DMS 273 (cell line): Measurements from ENCODE around the gene HNRNPAB.
A peak's percentile ranks its signal among the peaks of the same experiment; 100 is the strongest.
"Not testable (repeated sequence)": the region's sequence is repeated elsewhere in the genome, so short reads cannot be mapped to it uniquely, and the experiment has no call there.

Experiments used
- DNase-seq: peaks from one replicate; lab custom pipeline; 2025; ENCODE audit not compliant: unreplicated experiment; lab: John Stamatoyannopoulos, UW

The HNRNPAB gene

DNA sequence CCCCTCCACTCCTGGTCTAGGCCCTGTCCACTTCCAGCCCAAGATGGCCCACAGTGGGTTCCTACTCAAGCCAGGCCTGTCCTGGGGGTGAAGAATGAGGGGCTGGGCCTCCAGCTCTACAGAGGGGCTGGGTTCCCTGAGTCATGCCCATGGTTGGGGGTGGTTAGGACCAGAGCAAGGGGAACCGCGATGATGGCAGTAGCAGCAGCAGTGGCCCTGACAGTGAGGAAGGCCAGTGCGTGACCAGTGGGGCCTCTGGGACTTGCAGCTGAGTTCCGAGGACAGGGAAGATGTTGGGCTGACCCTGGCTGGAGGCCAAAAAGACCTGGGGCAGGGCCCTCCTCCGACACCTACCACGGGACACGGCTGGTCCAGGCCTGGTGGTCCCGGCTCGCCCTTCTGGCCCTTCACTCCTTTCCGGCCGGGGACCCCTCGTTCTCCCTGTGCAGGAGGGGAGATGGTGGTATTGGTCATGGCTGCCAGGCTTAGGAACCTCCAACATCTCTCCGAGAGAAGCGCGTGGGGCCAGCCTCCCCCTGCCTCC lies 37.4 kb downstream of the HNRNPAB start:
- DNase-seq = no peak

DNA sequence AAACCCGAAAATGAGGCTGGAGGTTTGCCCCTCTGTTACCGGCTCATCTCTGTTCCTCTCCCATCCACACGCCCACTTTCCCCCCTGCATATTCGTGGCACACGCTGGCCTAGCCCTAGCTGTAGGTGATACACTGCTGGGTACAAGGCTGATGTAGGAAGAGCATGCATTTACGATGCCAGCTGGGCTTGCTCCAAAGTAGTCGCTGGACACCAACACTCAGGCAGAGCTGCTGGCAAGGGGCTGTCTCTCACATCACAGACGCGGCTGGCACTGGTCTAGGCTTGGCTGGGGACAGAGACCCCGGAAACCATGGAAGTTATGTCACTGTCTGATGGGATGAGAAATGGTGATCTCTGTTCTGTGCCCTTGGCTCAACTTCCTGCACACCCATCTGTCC lies 38.1 kb downstream of the HNRNPAB start:
- no peak for DNase-seq

DNA sequence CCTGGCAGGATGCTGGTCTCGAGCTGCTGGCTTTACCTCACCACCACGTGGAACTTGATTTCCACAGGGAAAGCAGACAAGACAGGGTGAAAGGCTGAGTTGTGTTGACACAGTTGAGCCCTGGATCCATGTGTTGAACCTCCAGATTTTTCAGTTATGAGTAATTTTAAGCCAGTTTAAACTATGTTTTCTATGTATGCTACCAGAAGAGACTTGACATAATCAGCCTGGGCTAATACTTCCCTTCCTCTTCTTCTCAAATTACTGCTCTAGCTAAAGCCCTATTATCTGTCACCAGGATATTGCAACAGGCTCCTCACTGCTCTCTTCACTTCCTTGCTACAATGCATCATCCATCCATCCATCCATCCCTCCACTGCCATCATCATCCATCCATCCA lies 40.2 kb downstream of the HNRNPAB start:
- no peak for DNase-seq

DNA sequence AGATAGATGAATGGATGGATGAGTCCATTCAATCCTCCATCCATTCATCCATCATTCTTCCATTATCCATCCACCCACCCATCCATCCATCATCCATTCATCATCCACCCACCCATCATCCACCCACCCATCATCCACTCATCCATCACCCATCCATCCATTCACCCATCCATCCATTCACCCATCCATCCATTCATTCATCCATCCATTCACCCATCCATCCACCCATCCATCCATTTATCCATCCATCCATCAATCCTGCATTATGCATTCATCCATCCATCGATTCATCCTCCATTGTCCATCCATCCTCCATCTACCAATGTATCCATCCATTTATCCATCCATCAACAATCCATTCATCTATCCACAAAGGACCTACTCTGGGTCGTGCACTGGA lies 41.1 kb downstream of the HNRNPAB start:
- DNase-seq = no peak

DNA sequence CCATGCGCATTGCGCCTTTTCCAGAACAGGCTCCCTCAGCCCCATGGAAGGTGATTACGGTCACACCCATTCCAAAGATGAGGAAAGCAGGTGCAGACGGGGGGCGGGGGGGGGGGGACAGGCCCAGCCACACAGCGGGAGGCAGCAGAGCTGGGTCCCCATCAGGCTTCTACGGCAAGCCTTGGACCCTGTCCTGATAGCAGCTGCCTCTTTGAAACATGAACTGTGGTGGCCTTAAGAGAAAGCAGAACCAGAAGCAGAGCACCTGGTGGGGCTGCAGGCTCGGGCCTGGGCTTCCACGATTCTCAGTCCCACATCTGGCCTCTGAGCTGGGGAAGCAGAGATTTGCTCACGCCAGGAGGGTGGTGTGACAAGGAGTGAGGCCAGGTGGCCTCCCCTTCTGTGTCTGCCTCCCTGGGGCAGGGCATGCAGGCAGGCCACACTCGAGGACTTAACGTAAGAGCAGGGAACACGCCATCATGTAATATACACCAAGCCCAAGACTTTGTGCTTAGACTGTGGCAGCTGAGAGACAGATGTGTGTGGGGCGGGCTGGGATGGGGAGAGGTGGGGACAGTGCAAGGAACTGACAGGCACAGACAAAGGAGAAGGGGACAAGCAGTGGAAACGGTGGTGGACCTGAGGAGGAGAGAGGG lies 42.4 kb downstream of the HNRNPAB start:
- peak; percentile 30 for DNase-seq

DNA sequence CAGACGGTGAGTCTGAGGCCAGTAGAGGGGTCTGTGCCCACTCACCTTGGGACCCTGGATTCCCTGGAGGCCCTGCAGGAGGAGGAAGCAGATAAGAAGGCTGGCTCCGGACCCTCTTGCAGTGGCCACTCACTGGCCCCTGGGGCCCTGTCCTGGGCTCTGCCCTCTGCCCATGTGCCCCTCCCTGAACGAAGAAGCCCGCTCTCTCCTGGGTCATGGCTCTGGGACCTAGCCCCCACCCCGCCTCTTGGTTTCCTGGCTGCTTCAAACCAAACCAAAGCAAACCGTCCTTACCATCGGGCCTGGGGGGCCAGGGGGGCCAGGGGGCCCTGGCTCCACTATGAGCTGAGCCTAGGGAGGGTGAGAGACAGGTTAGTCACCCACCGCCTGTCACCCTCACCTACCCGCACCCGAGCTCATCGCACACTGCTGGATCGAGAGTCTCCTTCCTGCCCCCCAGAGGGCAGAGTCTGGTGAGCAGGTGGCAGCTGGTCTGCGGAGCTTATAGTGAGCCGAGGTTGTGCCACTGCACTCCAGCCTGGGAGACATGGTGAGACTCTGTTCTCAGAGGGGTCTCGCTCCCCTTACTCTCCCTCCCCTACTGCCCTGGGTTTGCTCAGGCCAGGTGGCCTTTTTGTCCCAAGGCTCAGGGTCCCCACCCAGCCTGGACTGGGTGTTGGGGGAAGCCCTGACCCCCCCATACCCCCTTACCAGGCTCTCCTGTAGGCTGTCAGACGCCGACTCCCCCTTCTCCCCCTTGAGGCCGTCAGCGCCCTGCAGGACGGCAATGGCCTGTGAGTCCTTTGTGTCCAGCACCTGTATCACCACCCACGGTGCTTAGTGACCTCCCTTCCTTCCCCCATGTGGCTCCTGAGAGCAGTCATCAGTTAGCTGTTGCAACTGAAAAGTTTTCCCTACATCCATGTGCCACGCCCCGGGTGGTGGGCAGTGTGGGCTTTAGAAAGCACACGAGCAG lies 43.4 kb downstream of the HNRNPAB start:
- peak; percentile 52 for DNase-seq

DNA sequence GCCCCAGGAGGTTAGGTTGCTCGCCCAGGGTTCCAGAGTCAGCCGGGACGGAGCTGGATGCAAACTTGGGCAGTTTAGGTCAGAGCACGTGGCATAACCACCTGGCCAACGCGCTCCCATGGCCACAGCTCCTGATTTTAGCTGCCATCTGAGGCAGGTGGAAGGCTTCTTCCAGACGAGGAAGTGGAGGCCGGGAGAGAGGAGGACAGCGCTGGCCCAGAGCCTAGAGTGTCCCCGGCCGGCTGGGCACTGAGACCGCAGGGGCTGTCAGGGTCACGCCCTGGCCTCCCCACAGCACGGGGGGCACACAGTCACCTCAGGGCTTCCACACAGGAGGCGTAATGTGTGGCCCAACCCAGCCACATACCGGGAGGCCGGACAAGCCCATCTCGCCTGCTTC lies 44.4 kb downstream of the HNRNPAB start:
- no peak for DNase-seq

DNA sequence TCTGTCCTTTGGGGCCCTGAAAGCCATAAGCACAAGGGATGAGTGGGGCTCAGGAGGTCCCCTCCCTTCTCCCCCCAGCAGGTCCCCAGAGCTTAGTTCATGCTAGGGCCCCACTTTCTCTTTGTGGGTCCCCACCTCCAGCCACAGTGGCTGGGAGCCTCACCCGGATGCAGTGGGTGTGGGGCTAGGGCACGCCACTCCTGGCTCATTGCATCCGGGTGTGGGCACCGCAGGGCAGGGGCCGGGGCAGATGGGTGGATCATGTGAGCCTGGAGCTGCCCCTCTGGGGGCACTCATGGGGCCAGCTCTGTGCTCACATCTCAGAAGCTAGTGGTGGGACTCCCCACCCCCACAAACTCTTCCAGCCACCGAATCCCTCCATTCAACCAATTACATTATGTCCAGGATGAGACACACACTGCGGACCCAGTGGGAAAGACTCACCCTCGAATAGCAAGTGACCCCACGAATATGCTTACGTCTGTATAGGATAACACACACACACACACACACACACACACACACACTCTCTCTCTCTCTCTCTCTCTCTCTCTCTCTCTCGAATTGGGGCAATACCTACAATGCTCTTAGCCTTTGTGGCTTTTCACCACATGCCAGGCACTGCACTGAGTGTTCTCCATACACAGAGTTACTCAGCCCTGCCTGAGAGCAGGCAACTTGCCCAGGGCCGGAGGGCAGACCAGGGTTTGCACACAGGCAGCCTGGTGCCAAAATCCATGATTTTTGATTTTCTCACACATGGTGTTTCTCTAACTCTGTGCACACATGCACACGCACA lies 45.1 kb downstream of the HNRNPAB start:
- peak; percentile 16 for DNase-seq

DNA sequence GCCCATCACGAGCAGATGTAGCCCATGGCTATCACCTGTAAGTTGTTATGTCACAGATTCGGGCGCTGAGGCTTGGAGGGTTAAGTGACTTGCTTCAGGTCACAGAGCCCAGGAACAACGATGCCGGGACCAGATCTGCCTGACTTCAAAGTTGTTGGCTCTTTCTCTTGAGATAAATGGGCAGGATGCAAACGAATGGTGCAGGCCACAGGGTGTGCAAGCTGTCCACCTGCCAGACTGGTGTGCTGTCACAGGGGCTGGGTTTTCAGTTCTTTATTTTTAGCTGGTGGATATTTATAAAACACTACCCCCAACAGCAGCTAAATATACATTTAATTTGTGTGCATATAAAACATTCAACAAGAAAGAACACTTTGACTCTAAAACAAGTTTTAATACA lies 45.9 kb downstream of the HNRNPAB start:
- no peak for DNase-seq

DNA sequence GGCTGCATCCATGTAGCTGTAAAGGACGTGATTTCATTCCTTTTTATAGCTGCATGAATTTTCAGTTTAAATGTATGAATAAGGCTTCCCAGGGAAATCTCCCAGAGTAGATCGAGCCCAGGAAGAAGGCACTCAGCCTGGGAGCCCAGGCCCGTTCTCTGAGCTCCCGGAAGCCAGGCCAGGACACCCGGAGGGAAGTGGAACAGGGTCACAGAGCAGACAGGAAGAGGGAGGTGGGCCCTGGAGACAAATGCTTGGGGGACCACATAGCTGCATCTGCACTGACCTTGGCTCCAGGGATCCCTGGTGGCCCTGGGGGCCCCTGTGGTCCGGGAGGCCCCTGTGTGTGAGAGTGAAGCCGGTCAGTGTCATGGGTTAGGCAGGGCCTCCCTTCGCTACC lies 47.9 kb downstream of the HNRNPAB start:
- no peak for DNase-seq

DNA sequence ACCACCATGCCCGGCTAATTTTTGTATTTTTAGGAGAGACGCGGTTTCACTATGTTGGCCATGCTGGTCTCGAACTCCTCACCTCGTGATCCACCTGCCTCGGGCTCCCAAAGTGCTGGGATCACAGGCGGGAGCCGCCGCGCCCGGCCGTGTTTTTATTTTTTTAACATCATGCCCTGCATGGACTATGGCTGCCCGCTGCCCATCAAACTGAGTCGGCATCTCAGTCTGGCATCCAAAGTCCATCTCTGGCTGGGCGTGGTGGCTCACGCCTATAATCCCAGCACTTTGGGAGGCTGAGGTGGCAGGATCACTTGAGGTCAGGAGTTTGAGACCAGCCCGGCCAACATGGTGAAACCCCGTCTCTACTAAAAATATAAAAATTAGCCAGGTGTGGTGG lies 49.3 kb downstream of the HNRNPAB start:
- not testable (repeated sequence) for DNase-seq

DNA sequence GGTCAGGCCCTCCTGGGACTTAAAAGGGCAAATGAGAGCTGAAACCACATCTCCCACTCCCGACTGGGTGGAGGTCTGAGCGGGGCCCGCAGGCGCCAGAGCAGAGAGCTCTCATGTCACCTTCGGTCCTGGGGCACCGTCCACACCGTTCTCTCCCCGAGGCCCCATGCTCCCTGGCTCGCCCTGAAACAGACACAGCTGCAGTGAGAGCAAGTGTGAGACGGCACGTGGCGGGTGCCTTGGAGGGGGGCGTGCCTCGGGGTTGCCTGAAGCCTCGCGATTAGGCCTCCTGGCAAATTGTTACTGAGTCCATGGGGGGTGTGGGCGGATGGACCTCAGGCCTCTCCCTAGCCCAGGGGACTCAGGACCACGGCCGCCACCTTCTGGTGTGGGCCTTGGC lies 52.4 kb downstream of the HNRNPAB start:
- no peak for DNase-seq

DNA sequence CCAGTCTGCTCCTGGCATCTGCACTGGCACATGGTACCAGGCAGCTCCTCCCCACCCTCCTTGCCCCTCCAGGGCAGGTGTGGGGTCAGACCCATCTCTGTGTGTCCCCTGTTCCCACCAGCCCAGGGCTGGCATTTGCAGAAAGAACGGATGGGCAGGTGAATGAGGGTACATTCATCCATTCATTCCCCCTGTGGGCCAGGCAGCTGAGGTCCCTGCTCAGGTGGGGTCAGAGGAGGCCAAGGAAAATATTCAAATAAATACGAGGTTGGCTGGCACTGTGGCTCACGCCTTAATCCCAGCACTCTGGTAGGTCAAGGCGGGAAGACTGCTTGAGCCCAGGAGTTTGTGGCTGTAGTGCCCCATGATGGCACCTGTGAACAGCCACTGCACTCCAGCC lies 53.3 kb downstream of the HNRNPAB start:
- DNase-seq = no peak

DNA sequence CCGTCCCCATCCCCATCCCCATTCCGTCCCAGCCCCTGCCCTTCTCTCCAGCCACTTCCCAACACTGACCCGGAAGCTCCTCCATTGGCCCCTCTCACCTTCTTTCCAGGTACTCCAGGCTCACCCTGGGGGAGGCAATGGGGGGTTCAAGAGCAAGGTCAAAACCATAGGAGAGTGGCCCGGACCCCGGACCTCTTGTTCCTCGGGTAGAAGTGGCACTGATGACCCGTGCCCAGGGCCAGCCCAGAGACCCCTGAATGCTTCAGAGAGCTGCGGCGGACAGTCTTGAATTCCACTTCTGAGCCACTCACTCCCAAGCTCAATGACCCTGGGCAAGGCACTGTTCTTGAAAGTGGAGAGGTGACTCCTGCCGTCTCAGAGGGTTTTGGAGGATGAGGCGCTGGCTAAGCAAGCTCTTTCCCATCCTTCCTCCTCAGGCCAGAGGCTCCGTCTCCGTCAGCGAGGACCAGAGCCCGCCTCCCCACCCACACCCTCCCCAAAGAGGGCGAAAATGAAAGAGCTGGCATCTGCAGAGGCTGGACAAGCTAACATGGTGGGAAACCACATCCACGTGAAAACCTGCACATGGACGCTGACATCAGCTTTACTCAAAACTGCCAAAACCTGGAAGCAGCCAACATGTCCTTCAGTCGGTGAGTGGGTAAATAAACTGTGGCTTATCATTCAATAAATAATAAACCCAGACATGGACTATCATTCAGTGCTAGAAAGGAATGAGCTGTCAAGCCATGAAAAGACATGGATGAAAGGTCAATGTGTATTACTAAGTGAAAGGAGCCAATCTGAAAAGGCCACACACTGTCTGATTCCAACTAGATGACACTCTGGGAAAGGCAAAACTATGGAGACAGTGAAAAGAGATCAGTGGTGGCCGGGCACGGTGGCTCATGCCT lies 55.5 kb downstream of the HNRNPAB start:
- no peak for DNase-seq
